Hematopoietic multipotent progenitor cell treated with erythropoietin and hydrocortisone succinate and interleukin-3 and kit ligand, for 4 days (in vitro differentiated cells): ENCODE measurements around the gene USP3.

ENCODE experiments used
- DNase-seq: peaks from one replicate; pipeline ENCODE4 v3.0.0-alpha.2; 2015

USP3 gene

DNA sequence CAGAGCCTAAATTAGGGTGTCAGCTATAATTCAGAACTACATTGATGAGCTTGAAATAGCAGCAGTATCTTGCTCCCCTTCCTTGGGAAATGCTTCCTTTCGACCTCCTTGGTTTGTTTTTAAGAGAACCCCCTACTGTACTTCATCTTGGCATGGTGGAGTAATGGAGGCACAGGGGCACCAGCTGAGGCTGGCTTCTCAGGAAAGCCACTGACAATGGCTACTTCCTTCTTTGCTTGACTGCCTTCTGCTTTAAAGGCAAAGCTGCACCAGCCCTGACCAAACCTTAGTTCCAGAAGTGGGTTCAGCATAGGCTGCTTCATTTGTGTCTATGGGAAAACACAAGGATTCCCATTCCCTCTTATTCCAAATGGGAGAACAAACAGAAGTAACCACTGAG is 91.3 kb downstream of the USP3 start:
- no peak for DNase-seq

DNA sequence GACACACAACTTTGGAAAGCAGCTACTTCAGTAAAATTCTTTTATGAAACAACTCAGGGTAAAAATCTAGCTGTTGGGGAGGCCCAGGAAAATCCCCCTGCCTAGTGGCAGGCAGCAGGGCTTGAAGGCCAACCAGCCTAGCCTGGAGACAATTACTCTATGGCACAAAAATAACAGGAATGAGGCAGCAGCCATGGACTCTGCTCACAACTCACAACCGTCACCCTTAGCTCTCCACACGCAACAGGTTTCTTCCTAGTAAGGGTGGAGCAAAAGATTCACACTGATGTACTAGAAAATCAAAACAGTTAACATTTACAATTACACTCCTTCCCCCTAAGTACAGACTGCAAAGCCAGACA is 92.3 kb downstream of the USP3 start:
- no peak for DNase-seq

DNA sequence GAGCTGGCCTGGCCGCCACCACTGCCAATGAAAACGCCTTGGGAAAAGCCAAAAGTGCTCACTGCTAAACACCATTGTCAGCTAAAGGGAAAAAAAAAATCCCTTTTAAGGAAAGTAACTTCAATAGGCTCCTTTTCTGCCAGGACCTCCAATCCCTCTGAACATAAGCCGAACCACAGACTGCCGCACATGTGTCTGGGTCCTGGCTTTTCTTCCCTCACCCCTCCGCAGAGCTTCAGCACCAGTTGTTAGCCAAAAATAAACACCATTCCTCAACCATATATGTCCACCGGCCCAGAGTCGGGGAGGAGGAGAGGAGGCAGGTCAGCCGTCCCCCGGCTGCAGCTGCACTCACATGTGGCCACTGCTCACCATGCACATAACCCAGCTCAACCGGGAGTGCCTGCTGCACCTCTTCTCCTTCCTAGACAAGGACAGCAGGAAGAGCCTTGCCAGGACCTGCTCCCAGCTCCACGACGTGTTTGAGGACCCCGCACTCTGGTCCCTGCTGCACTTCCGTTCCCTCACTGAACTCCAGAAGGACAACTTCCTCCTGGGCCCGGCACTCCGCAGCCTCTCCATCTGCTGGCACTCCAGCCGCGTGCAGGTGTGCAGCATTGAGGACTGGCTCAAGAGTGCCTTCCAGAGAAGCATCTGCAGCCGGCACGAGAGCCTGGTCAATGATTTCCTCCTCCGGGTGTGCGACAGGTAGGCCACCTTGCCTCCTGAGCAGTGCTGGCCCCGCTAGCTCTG is 92.8 kb downstream of the USP3 start, which contains the start of gene FBXL22:
FBXL22 (plus strand) TSS at position 350 of the 753 bp plus-strand sequence; CDS start at position 356, 6 bp downstream.
- no peak for DNase-seq

GRCh38 chr15:63597821-63598220 is 93.4 kb downstream of the USP3 start:
- no peak for DNase-seq

- no peak for DNase-seq
Observed at GRCh38 chr15:63598473-63599400, 94.3 kb downstream of the USP3 start.

- peak; percentile 73 for DNase-seq
Observed at GRCh38 chr15:63599401-63600000, 95.1 kb downstream of the USP3 start.

GRCh38 chr15:63600001-63600615 is 95.7 kb downstream of the USP3 start:
- peak; percentile 53 for DNase-seq

GRCh38 chr15:63600616-63601025 is 96.2 kb downstream of the USP3 start:
- DNase-seq: peak; percentile 97

- peak; percentile 71 for DNase-seq
Observed at GRCh38 chr15:63601026-63601703, 96.8 kb downstream of the USP3 start.

GRCh38 chr15:63601704-63602185 is 97.4 kb downstream of the USP3 start:
- DNase-seq: no peak

DNA sequence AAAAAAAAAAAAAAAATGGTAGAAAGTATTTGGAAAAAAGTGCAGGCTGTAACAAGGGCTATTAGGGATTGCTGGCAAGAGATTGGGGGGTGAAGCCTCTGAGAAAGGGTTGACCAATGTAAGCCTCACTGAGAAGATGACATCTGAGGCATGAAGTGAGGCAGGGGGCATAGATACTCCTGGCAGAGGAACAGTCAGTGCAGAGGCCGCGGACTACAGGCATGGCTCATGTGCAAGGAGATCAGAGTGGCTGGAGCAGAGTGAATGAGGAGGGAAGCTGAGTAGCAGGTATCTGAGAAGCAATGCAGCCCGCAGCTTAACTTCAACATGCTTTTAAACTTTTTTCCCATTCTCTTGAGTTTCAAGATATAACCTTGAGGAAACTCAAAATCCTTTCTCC is 98.2 kb downstream of the USP3 start:
- DNase-seq: no peak

DNA sequence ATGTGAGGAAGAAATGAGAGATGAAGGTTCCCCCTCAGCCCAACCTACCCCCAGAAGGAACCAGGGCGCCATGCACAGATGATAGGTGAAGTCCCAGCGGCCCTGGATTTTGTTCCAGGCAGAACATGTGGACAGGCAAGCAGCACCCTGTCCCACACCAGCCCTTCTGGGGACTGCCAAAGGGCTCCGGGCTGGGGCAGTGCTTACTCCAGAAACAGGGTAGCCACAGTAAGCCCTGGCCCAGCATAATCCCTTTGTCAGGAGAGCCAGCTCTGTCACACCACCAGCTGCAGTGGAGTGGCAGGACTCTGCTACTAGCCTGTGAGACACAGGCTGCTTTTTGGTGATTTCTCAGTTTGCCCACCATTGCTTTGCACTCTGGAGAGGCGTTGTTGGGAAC is 99.1 kb downstream of the USP3 start:
- DNase-seq: no peak

GRCh38 chr15:63604281-63604680 is 99.9 kb downstream of the USP3 start:
- DNase-seq: no peak

DNA sequence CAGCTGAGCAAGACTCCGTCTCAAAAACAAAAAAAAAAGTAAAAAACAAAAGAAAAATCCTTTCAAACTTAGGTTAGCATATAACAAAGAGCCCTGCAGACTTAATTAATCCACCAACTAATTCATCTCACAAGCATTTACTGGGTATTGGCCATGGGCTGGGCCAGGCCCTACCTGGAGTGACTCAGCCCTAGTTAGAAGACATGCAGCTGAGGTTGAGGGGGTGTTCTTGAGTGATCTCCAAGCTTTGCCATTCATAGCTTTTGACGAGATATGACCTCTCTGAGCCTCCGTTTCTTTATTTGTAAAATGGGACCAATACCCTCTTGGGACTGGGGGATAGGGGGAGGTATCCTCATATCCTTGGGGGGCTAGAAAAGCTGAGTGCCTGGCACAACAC is 100.6 kb downstream of the USP3 start:
- no peak for DNase-seq

- DNase-seq: peak; percentile 64
Observed at GRCh38 chr15:63605816-63606215, 101.4 kb downstream of the USP3 start.

GRCh38 chr15:63606308-63606707 is 101.9 kb downstream of the USP3 start:
- DNase-seq: no peak

DNA sequence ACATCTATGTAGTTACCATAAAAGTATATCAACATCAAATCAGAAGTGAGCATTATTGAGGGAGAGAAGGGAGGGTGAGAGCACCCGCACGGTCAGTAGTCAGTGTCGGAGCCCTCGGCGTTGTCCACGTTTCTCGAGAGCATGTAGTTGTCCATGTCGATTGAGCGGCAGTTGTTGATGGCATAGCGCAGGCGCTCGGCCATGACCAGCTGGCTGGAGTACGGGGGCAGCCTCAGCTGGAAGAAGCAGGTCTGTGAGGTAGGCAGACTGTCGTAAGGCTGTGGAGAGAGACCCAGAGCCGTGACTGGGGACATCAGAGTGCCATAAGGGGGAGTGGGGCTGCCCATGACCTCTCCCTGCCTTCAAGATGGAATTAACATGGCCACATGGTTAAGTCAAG is 104.6 kb downstream of the USP3 start:
- no peak for DNase-seq

DNA sequence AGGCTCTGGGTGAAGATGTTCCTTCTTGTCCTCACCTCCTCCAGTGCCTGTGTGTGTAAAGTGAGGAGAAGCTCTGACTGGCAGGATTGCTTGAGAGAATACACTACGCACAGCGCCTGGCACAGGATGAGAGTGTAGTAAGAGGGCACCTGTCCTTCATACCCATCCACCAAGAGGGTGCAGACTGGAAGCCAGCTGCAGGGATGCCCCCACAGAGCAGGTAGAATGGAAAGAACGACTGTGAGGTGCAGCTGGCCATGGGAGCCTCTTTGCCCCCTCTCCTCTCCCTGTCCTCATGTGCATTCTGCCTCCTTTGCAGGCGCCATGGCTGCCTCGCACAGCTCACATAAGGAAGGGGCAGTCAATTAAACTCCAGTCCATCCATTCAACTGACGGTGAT is 105.1 kb downstream of the USP3 start:
- no peak for DNase-seq

GRCh38 chr15:63610209-63610841 is 105.9 kb downstream of the USP3 start:
- peak; percentile 92 for DNase-seq

GRCh38 chr15:63611177-63611576 is 106.8 kb downstream of the USP3 start:
- peak; percentile 40 for DNase-seq

DNA sequence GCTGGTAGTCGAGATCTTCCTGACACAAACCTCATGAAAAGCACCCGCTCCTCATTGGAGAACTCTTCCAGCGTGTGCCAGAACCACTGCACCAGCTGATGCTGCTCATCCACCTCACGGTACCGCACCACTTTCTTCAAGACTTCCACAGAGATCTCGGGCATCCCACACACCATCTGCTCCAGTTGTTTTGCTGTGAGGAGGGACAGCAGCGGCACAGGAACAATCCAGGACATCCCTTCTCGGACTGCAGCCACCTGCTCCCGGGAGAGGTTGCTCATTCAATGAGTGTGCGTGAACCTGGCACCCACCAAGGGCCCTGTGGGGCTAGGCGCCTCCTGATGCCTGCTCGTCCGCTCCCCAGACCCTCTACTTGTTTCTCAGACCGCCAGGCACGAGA is 107.9 kb downstream of the USP3 start:
- no peak for DNase-seq

DNA sequence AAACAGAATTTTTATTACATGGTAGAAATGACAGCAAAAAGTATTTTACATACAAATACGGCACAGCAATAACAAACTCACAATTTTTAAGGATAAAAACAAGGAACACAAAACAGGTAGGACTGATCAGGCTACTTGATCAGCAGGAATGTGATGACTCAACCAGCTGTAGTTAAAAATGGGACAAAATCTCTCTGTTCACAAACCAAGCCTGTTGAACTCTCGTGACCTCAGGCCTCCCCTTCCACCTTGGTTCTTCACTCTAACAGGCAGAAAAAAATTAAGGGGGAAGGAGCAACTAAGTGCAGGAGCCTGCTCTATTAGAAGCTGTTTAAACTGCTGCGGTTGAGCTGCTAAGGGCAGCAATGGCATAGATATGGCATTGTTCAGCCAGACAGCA is 111.5 kb downstream of the USP3 start:
- no peak for DNase-seq
